Subcutaneous adipose tissue (tissue), 4 donors: ENCODE results near the gene PCNX1. TPM values are rescaled to one million over a fixed set of nuclear protein-coding genes. Genes with fewer than 3 reads are reported as not detected.

ENCODE experiments used
- CTCF ChIP-seq: fragments of 450-650 bp; IDR thresholded peaks from one replicate; pipeline ENCODE4 v1.5.1; 2016; ENCODE audit warnings: low read depth, mild to moderate bottlenecking, control low read depth, antibody characterized with exemption, moderate library complexity
- total RNA-seq, 4 donors: library from RNA; depleted of rRNA; stranded (reverse); fragments of >200 nt; gene quantifications; one replicate each; pipeline ENCODE4 v1.1.0, GENCODE V29; 2016

Gene PCNX1
- total RNA-seq, 4 donors from 2014 or later = 72.2 to 109 (median 80.2) TPM

- no peak for TF ChIP-seq CTCF
These were observed 27.8 kb upstream of the PCNX1 start for GRCh38 chr14:70879448-70879847.

- no peak for TF ChIP-seq CTCF
These were observed 25.6 kb upstream of the PCNX1 start for GRCh38 chr14:70881549-70882177.

- TF ChIP-seq CTCF = no peak
These were observed 24.3 kb upstream of the PCNX1 start for GRCh38 chr14:70882776-70883492.

GRCh38 chr14:70884595-70885342 is 22.5 kb upstream of the PCNX1 start:
- TF ChIP-seq CTCF = no peak

GRCh38 chr14:70885343-70886022 is 21.8 kb upstream of the PCNX1 start:
- TF ChIP-seq CTCF = no peak

GRCh38 chr14:70886421-70887206 is 20.6 kb upstream of the PCNX1 start:
- TF ChIP-seq CTCF = no peak
